Trophoblast cell (in vitro differentiated cells and primary cell): ENCODE measurements around the gene CXorf58.
A peak's percentile ranks its signal among the peaks of the same experiment; 100 is the strongest.

Source experiments
- DNase-seq, 2 donors: peaks; one replicate each; pipeline ENCODE4 v3.0.0-alpha.2; 2016
- H2AFZ ChIP-seq: 2 replicates; pipeline ENCODE4 v1.6.1; 2013; ENCODE audit warnings: low read length, moderate library complexity, mild to moderate bottlenecking; ENCODE audit not compliant: insufficient read depth, poor library complexity
- H2AK5ac ChIP-seq: 2 replicates; pipeline ENCODE4 v1.6.1; 2013; ENCODE audit warnings: mild to moderate bottlenecking, low read length
- H2BK120ac ChIP-seq: 2 replicates; pipeline ENCODE4 v1.6.1; 2013; ENCODE audit warnings: low read length, mild to moderate bottlenecking, moderate library complexity; ENCODE audit not compliant: insufficient read depth, poor library complexity
- H2BK12ac ChIP-seq: 2 replicates; pipeline ENCODE4 v1.6.1; 2013; ENCODE audit warnings: mild to moderate bottlenecking, low read length, moderate library complexity
- H2BK5ac ChIP-seq: 2 replicates; pipeline ENCODE4 v1.6.1; 2013; ENCODE audit warnings: low read length, low read depth, moderate library complexity, mild to moderate bottlenecking; ENCODE audit not compliant: poor library complexity
- H3K14ac ChIP-seq: 2 replicates; pipeline ENCODE4 v1.6.1; 2013; ENCODE audit warnings: mild to moderate bottlenecking, low read length
- H3K18ac ChIP-seq: 2 replicates; pipeline ENCODE4 v1.6.1; 2013; ENCODE audit warnings: mild to moderate bottlenecking, low read length
- H3K23ac ChIP-seq: 2 replicates; pipeline ENCODE4 v1.6.1; 2013; ENCODE audit warnings: low read length
- H3K27ac ChIP-seq: 2 replicates; pipeline ENCODE4 v1.5.1; 2013; ENCODE audit warnings: low read depth, mild to moderate bottlenecking, inconsistent platforms, low read length, moderate library complexity
- H3K27me3 ChIP-seq: 2 replicates; pipeline ENCODE4 v1.6.1; 2013; ENCODE audit warnings: inconsistent platforms, mild to moderate bottlenecking, low read length, moderate library complexity; ENCODE audit not compliant: insufficient read depth
- H3K36me3 ChIP-seq, 2 experiments: 1 replicate in 1 of 2; 2 replicates in 1 of 2; pipeline ENCODE4 v1.6.1; 2013; ENCODE audit warnings: low read length in 2 of 2, mild to moderate bottlenecking in 2 of 2, moderate library complexity in 1 of 2; ENCODE audit not compliant: insufficient read depth in 2 of 2, control insufficient read depth in 1 of 2
- H3K4ac ChIP-seq: 2 replicates; pipeline ENCODE4 v1.6.1; 2013; ENCODE audit warnings: low read depth, mild to moderate bottlenecking, low read length, moderate library complexity
- H3K4me1 ChIP-seq, 2 experiments: 1 replicate in 1 of 2; 2 replicates in 1 of 2; pipeline ENCODE4 v1.6.1; 2013; ENCODE audit warnings: low read length in 2 of 2, mild to moderate bottlenecking in 2 of 2, moderate library complexity in 1 of 2; ENCODE audit not compliant: insufficient read depth in 2 of 2, control insufficient read depth in 1 of 2
- H3K4me2 ChIP-seq: 2 replicates; pipeline ENCODE4 v1.6.1; 2013; ENCODE audit warnings: inconsistent platforms, mild to moderate bottlenecking, low read length, moderate library complexity
- H3K4me3 ChIP-seq: 2 replicates; pipeline ENCODE4 v1.5.1; 2013; ENCODE audit warnings: mild to moderate bottlenecking, low read depth, low read length, inconsistent platforms
- H3K79me1 ChIP-seq: one replicate; pipeline ENCODE4 v1.6.1; 2013; ENCODE audit warnings: low read length
- H3K79me2 ChIP-seq: 2 replicates; pipeline ENCODE4 v1.6.1; 2013; ENCODE audit warnings: low read length, mild to moderate bottlenecking; ENCODE audit not compliant: control insufficient read depth, insufficient read depth, poor library complexity
- H3K9ac ChIP-seq: 2 replicates; pipeline ENCODE4 v1.6.1; 2013; ENCODE audit warnings: mild to moderate bottlenecking, low read length
- H3K9me3 ChIP-seq: 2 replicates; pipeline ENCODE4 v1.6.1; 2013; ENCODE audit warnings: low read depth, mild to moderate bottlenecking, control low read depth, inconsistent platforms, low read length; ENCODE audit not compliant: insufficient read depth
- H4K12ac ChIP-seq: 2 replicates; pipeline ENCODE4 v1.6.1; 2013; ENCODE audit warnings: low read depth, mild to moderate bottlenecking, low read length, moderate library complexity
- H4K8ac ChIP-seq: 2 replicates; pipeline ENCODE4 v1.6.1; 2013; ENCODE audit warnings: low read depth, mild to moderate bottlenecking, low read length, moderate library complexity
- H4K91ac ChIP-seq: one replicate; pipeline ENCODE4 v1.6.1; 2013; ENCODE audit warnings: low read depth, mild to moderate bottlenecking, low read length, moderate library complexity
- WGBS: extraction: QIAGEN DNeasy Blood & Tissue Kit; methylation state at CpG from one replicate; pipeline ENCODE4 v1.1.7; 2013; ENCODE audit warnings: missing lambda C conversion rate; ENCODE audit not compliant: insufficient read length, insufficient coverage; ENCODE audit errors: extremely low coverage; 5-methylcytosine and 5-hydroxymethylcytosine counted together

The CXorf58 gene

GRCh38 chrX:23864742-23865326, 43.0 kb upstream of the CXorf58 start:
- Histone ChIP-seq H2BK12ac (no peak overlapping the region), H2BK120ac (no peak overlapping the region), H2AFZ (no peak overlapping the region), H3K79me2 (no peaks in the 10 kb centered on the region), H3K9me3 (no peaks in the 10 kb centered on the region), H4K8ac (no peak overlapping the region), H3K23ac (no peak overlapping the region), H3K4me2 (no peak overlapping the region), H3K4me3 (no peak overlapping the region), H2AK5ac (no peak overlapping the region), H2BK5ac (no peak overlapping the region), H4K91ac (no peak overlapping the region), H3K9ac (no peak overlapping the region), H4K12ac (no peak overlapping the region), H3K79me1 (no peaks in the 10 kb centered on the region), H3K4ac (no peak overlapping the region), H3K4me1 (no peaks in the 10 kb centered on the region), H3K36me3 (no peaks in the 10 kb centered on the region), H3K14ac (no peak overlapping the region), H3K27ac (no peak overlapping the region), H3K18ac (no peak overlapping the region), H3K27me3 (no peaks in the 10 kb centered on the region)
- DNase-seq, result no peak
- WGBS, result no CpG with 5 or more reads among the region's 5 CpGs

GRCh38 chrX:23870041-23870440, 37.8 kb upstream of the CXorf58 start:
- no peak overlapping the region for H2AFZ ChIP-seq
- no peak overlapping the region for H2BK120ac ChIP-seq
- H3K79me2 ChIP-seq, result no peaks in the 10 kb centered on the region
- H3K36me3 ChIP-seq, result no peaks in the 10 kb centered on the region
- WGBS, result no CpG with 5 or more reads among the region's 2 CpGs
- H2AK5ac ChIP-seq, result no peak overlapping the region
- H3K27me3 ChIP-seq, result no peaks in the 10 kb centered on the region
- H2BK5ac ChIP-seq, result no peak overlapping the region
- H3K9ac ChIP-seq, result no peak overlapping the region
- H3K23ac ChIP-seq, result no peak overlapping the region
- no peak overlapping the region for H4K91ac ChIP-seq
- H4K8ac ChIP-seq, result no peak overlapping the region
- no peak for DNase-seq
- no peak overlapping the region for H4K12ac ChIP-seq
- no peaks in the 10 kb centered on the region for H3K9me3 ChIP-seq
- H3K18ac ChIP-seq, result no peak overlapping the region
- H3K14ac ChIP-seq, result no peak overlapping the region
- no peaks in the 10 kb centered on the region for H3K4me1 ChIP-seq
- no peak overlapping the region for H3K27ac ChIP-seq
- no peak overlapping the region for H3K4ac ChIP-seq
- H3K4me2 ChIP-seq, result no peak overlapping the region
- no peaks in the 10 kb centered on the region for H3K79me1 ChIP-seq
- H3K4me3 ChIP-seq, result no peak overlapping the region
- no peak overlapping the region for H2BK12ac ChIP-seq

- Histone ChIP-seq H3K9ac (no peak overlapping the region), H3K4me2 (no peak overlapping the region), H3K4me1 (no peaks in the 10 kb centered on the region), H2BK12ac (no peak overlapping the region), H3K27me3 (no peaks in the 10 kb centered on the region), H3K79me2 (no peaks in the 10 kb centered on the region), H2BK5ac (no peak overlapping the region), H3K79me1 (no peaks in the 10 kb centered on the region), H4K12ac (no peak overlapping the region), H2AFZ (no peak overlapping the region), H3K36me3 (no peaks in the 10 kb centered on the region), H3K27ac (no peak overlapping the region), H3K18ac (no peak overlapping the region), H3K9me3 (no peaks in the 10 kb centered on the region), H3K4ac (no peak overlapping the region), H3K4me3 (no peak overlapping the region), H3K14ac (no peak overlapping the region), H4K8ac (no peak overlapping the region), H4K91ac (no peak overlapping the region), H3K23ac (no peak overlapping the region), H2BK120ac (no peak overlapping the region), H2AK5ac (no peak overlapping the region)
- peak in 1 of 2 donors; percentile 29 for DNase-seq
- whole genome bisulfite sequencing, result no CpG with 5 or more reads among the region's 4 CpGs
Observed at GRCh38 chrX:23871905-23872546, 35.8 kb upstream of the CXorf58 start.

GRCh38 chrX:23879380-23880090, 28.3 kb upstream of the CXorf58 start:
- H4K91ac ChIP-seq, result no peak overlapping the region
- H4K8ac ChIP-seq, result no peak overlapping the region
- H2AK5ac ChIP-seq, result no peak overlapping the region
- H3K23ac ChIP-seq, result no peak overlapping the region
- H3K4ac ChIP-seq, result no peak overlapping the region
- H3K9me3 ChIP-seq, result no peaks in the 10 kb centered on the region
- no peak overlapping the region for H3K27ac ChIP-seq
- no peak overlapping the region for H3K4me2 ChIP-seq
- H4K12ac ChIP-seq, result no peak overlapping the region
- no peaks in the 10 kb centered on the region for H3K27me3 ChIP-seq
- no peak overlapping the region for H3K14ac ChIP-seq
- no peak overlapping the region for H3K18ac ChIP-seq
- no peak overlapping the region for H2BK120ac ChIP-seq
- H3K79me1 ChIP-seq, result no peaks in the 10 kb centered on the region
- no peak overlapping the region for H2BK5ac ChIP-seq
- no peaks in the 10 kb centered on the region for H3K36me3 ChIP-seq
- peaks cover 2 to 7% of the 10 kb centered on the region in 2 experiments for H3K4me1 ChIP-seq
- DNase-seq, result no peak
- no peak overlapping the region for H3K4me3 ChIP-seq
- no peaks in the 10 kb centered on the region for H3K79me2 ChIP-seq
- WGBS, result no CpG with 5 or more reads among the region's 2 CpGs
- H3K9ac ChIP-seq, result no peak overlapping the region
- no peak overlapping the region for H2BK12ac ChIP-seq
- H2AFZ ChIP-seq, result no peak overlapping the region
